GM19372 (cell line): ENCODE data around the gene RGS16.
A peak's percentile ranks its signal among the peaks of the same experiment; 100 is the strongest.

Experiments used
- ATAC-seq: cut with Tn5 transposase; IDR thresholded peaks from one replicate; pipeline ENCODE4 v1.9.1; 2021; ENCODE audit warnings: mild to moderate bottlenecking, low read depth, moderate library complexity; ENCODE audit not compliant: unreplicated experiment

RGS16 gene

GRCh38 chr1:182610606-182611194 lies 6.5 kb upstream of the RGS16 start:
- no peak for ATAC-seq

GRCh38 chr1:182608845-182609610 lies 4.8 kb upstream of the RGS16 start:
- no peak for ATAC-seq

- ATAC-seq, result no peak
Observed at GRCh38 chr1:182608236-182608635, 4.0 kb upstream of the RGS16 start.

GRCh38 chr1:182607566-182607965 lies 3.4 kb upstream of the RGS16 start:
- no peak for ATAC-seq

- ATAC-seq, result no peak
Observed at GRCh38 chr1:182603646-182604174, 479 bp downstream of the RGS16 start.

GRCh38 chr1:182602935-182603645 lies 1.1 kb downstream of the RGS16 start:
- no peak for ATAC-seq

- no peak for ATAC-seq
Observed at GRCh38 chr1:182601913-182602312, 2.3 kb downstream of the RGS16 start.

GRCh38 chr1:182601416-182601786 lies 2.8 kb downstream of the RGS16 start:
- ATAC-seq, result no peak

GRCh38 chr1:182600745-182601415 lies 3.3 kb downstream of the RGS16 start:
- ATAC-seq, result no peak

- ATAC-seq, result no peak
Observed at GRCh38 chr1:182600036-182600713, 4.0 kb downstream of the RGS16 start.

GRCh38 chr1:182599339-182599738 lies 4.8 kb downstream of the RGS16 start:
- no peak for ATAC-seq

GRCh38 chr1:182598296-182598695 lies 5.9 kb downstream of the RGS16 start:
- ATAC-seq, result no peak

GRCh38 chr1:182596934-182597333 lies 7.3 kb downstream of the RGS16 start:
- no peak for ATAC-seq

- no peak for ATAC-seq
Observed at GRCh38 chr1:182595641-182596240, 8.4 kb downstream of the RGS16 start.

- ATAC-seq, result no peak
Observed at GRCh38 chr1:182589931-182590330, 14.3 kb downstream of the RGS16 start.

GRCh38 chr1:182589520-182589919 lies 14.7 kb downstream of the RGS16 start:
- ATAC-seq, result no peak

- ATAC-seq, result peak; percentile 80
Observed at GRCh38 chr1:182588500-182589396, 15.4 kb downstream of the RGS16 start, which contains the start of gene RNASEL. TSS of gene RNASEL (minus strand) at chr1:182589256. CDS start at chr1:182586806, 2,450 bp downstream.

GRCh38 chr1:182587666-182588499 lies 16.3 kb downstream of the RGS16 start:
- no peak for ATAC-seq
